Osteocyte (in vitro differentiated cells): ENCODE results near the gene CDK4. TPM values are rescaled to one million over a fixed set of nuclear protein-coding genes. Genes with fewer than 3 reads are reported as not detected.

Experiments used
- DNase-seq: peaks from one replicate; pipeline ENCODE4 v3.0.0; 2021; ENCODE audit warnings: mixed read lengths; ENCODE audit not compliant: unreplicated experiment; ENCODE audit errors: extremely low spot score
- H3K27ac Mint-ChIP-seq: one replicate; pipeline ENCODE4 v1.8.0; 2021; ENCODE audit warnings: mild to moderate bottlenecking, mixed read lengths; ENCODE audit not compliant: unreplicated experiment
- H3K27me3 Mint-ChIP-seq: one replicate; pipeline ENCODE4 v1.8.0; 2021; ENCODE audit warnings: mixed read lengths; ENCODE audit not compliant: unreplicated experiment
- H3K36me3 Mint-ChIP-seq: one replicate; pipeline ENCODE4 v1.8.0; 2021; ENCODE audit warnings: mixed read lengths; ENCODE audit not compliant: unreplicated experiment
- H3K4me1 Mint-ChIP-seq: one replicate; pipeline ENCODE4 v1.8.0; 2021; ENCODE audit warnings: mixed read lengths; ENCODE audit not compliant: unreplicated experiment
- H3K4me3 Mint-ChIP-seq: one replicate; pipeline ENCODE4 v1.8.0; 2021; ENCODE audit warnings: mild to moderate bottlenecking, moderate library complexity, mixed read lengths; ENCODE audit not compliant: unreplicated experiment
- H3K9me3 Mint-ChIP-seq: one replicate; pipeline ENCODE4 v1.8.0; 2021; ENCODE audit warnings: mixed read lengths; ENCODE audit not compliant: unreplicated experiment
- CTCF ChIP-seq: fragments of 200-600 bp; sonication (generic); IDR thresholded peaks from 2 replicates; pipeline ENCODE4 v1.5.0; 2021; ENCODE audit warnings: antibody characterized with exemption, mild to moderate bottlenecking, moderate library complexity
- total RNA-seq: library from RNA; stranded (reverse); gene quantifications from 2 replicates; pipeline ENCODE4 v1.2.1, GENCODE V29; 2021

Gene CDK4
- total RNA-seq, 1 donor from 2014 or later: 142 TPM

DNA sequence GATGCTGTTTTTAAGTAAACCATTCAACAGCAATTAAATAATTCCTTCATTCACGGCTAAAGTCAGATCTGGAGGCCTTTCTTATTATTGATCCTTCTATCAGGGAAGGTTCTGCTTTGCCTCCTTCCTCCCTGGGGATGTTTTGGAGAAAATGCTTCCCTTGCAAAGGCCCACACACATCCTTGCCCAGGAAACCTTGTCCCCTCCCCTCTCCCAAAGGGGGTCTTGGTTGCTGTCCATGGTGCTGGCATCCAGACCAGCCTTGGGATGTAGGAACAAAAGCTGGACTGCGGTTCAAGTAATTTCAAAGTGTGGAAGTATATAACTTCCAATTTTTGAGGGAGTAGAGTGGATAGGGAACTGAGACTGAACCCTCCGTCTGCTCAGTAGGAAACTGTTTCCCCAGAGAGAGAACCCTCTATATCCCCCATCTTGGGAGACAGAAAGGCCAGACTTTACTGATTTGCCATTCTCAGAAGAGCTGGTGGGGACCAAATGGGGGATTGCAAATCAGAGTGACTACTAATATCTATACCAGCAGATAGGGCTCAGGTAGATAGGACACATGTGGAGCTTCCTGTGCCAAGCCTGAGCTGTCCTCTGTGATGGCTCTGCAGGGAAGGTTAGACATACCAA is 8.4 kb upstream of the CDK4 start:
- Mint-ChIP-seq H3K36me3 (peaks cover 11% of the 10 kb centered on the region), H3K4me3 (no peak overlapping the region), H3K9me3 (no peaks in the 10 kb centered on the region), H3K27me3 (peaks cover 25% of the 10 kb centered on the region), H3K27ac (no peak overlapping the region), H3K4me1 (peaks cover 18% of the 10 kb centered on the region)
- no peak for DNase-seq
- TF ChIP-seq CTCF: no peak

- Mint-ChIP-seq H3K4me1 (peaks cover 16% of the 10 kb centered on the region), H3K36me3 (peaks cover 11% of the 10 kb centered on the region), H3K27me3 (peaks cover 16% of the 10 kb centered on the region), H3K4me3 (no peak overlapping the region), H3K9me3 (no peaks in the 10 kb centered on the region), H3K27ac (no peak overlapping the region)
- no peak for DNase-seq
- peak; percentile 49 for TF ChIP-seq CTCF
These were observed 7.4 kb upstream of the CDK4 start for GRCh38 chr12:57759360-57759980.

GRCh38 chr12:57758552-57759359 is 6.6 kb upstream of the CDK4 start:
- Mint-ChIP-seq H3K27ac (no peak overlapping the region), H3K36me3 (peaks cover 11% of the 10 kb centered on the region), H3K4me1 (peaks cover 18% of the 10 kb centered on the region), H3K4me3 (no peak overlapping the region), H3K9me3 (no peaks in the 10 kb centered on the region), H3K27me3 (peaks cover 9% of the 10 kb centered on the region)
- DNase-seq: no peak
- TF ChIP-seq CTCF: no peak

GRCh38 chr12:57757771-57758170 is 5.7 kb upstream of the CDK4 start:
- no peak for TF ChIP-seq CTCF
- DNase-seq: no peak
- Mint-ChIP-seq H3K27me3 (no peaks in the 10 kb centered on the region), H3K4me3 (no peak overlapping the region), H3K36me3 (peaks cover 11% of the 10 kb centered on the region), H3K9me3 (no peaks in the 10 kb centered on the region), H3K4me1 (peaks cover 21% of the 10 kb centered on the region), H3K27ac (no peak overlapping the region)
